ENCODE results near the gene EFCAB12. TPM values are rescaled to one million over a fixed set of nuclear protein-coding genes. Genes with fewer than 3 reads are reported as not detected.

Gene EFCAB12
- total and polyA plus RNA-seq, 2 of the 13 experiments (the other 11 are each of a cell fraction or from before 2014, with no cell fraction given), result 0.31 to 2.4 TPM

GRCh38 chr3:129383292-129383860, 45.1 kb downstream of the EFCAB12 start:
- H3K36me3 ChIP-seq (replicated peaks in 1 of 2; ENCODE audit: control insufficient read depth in 1 of 2, insufficient read depth in 2 of 2, low read length in 2 of 2), result peaks cover 0 to 10% of the 10 kb centered on the region in 2 experiments; a peak in 2 of 5 replicates
- in situ Hi-C loops (cut with HindIII; ENCODE audit: extremely low pct_ligation_motif_present, low pct_unique_long_range_greater_than_20kb), result no loop called here
- no peak overlapping the region for H3K4me2 ChIP-seq (ENCODE audit: low read depth, low read length)
- BruUV-seq (replicated peaks), result no TSS peak
- no peak overlapping the region for H2AFZ ChIP-seq (ENCODE audit: low read length)
- ChIA-PET CTCF (ENCODE audit: low intra/inter-chr PET ratio, low total read pairs) (interaction anchor here (1.1 to 1.3 kb wide), 2 partner anchors 39 to 107 kb away, joined by 4 to 7 read pairs; no protein-coding TSS in a partner anchor), POLR2A (interaction anchor here (0.6 to 1.1 kb wide), 5 partner anchors 43 to 243 kb away, joined by 3 to 7 read pairs (median 3); partner anchors contain the start of genes IFT122 and MBD4)
- ATAC-seq (peak; percentile 94), FAIRE-seq (peak; percentile 84), DNase-seq (ENCODE audit: low spot score) (peak; percentile 74)
- H3K4me3 ChIP-seq (replicated peaks in 1 of 3; ENCODE audit: insufficient read depth in 1 of 3, low read depth in 2 of 3, low read length in 3 of 3), result no peak overlapping the region
- intact Hi-C loops (cut with micrococcal nuclease; ENCODE audit: unreplicated experiment), result loop anchor here (1.0 to 10.0 kb wide), 3 partner anchors 39 to 444 kb away; no protein-coding TSS in a partner anchor
- 0 out of 2 replicates have a peak, but pooled peaks cover 6% of the 10 kb centered on the region for H3K9me3 ChIP-seq (ENCODE audit: low read length)
- WGBS (ENCODE audit: low lambda C conversion rate), result 79% methylated on average over 5 of the region's 6 CpGs
- H3K27ac ChIP-seq (ENCODE audit: extremely low read length, insufficient read depth, low read length), result no peak overlapping the region
- no peaks in the 10 kb centered on the region for H3K27me3 ChIP-seq (ENCODE audit: control insufficient read depth in 1 of 2, insufficient read depth in 2 of 2, low read length in 2 of 2)
- no peak overlapping the region for H3K9ac ChIP-seq (ENCODE audit: insufficient read depth, low read depth, low read length)
- no peaks in the 10 kb centered on the region for H3K79me2 ChIP-seq (ENCODE audit: insufficient read depth, low read length)
- peaks cover 28% of the 10 kb centered on the region for H3K4me1 ChIP-seq (ENCODE audit: insufficient read depth, low read length)
- no peaks in the 10 kb centered on the region for H4K20me1 ChIP-seq (ENCODE audit: insufficient read depth, low read length)
- TF ChIP-seq TBX2 (CRISPR knock-in tag; IDR thresholded peaks at IDR 0.05; ENCODE audit: borderline replicate concordance), result peak; percentile 29; the same call in 1 of the 2 replicates
- TF ChIP-seq ZBTB4 (CRISPR knock-in tag; IDR thresholded peaks at IDR 0.05; ENCODE audit: borderline replicate concordance), result no peak
- peak; percentile 93 for TF ChIP-seq CTCF (CRISPR knock-in tag; IDR thresholded peaks at IDR 0.05)
- TF ChIP-seq ZNF614 (CRISPR knock-in tag; IDR thresholded peaks at IDR 0.05; ENCODE audit: borderline replicate concordance), result 0 out of 2 replicates have a peak, but pooled peaks have one; percentile 13
- TF ChIP-seq HMGXB4 (CRISPR knock-in tag; IDR thresholded peaks at IDR 0.05; ENCODE audit: borderline replicate concordance in 1 of 2, low read depth in 1 of 2), result peak in 1 of 2 experiments; percentile 29; a peak in 1 of 4 replicates
- TF ChIP-seq ZNF577 (CRISPR knock-in tag; IDR thresholded peaks at IDR 0.05; ENCODE audit: borderline replicate concordance, low read depth), result no peak
- TF ChIP-seq ZNF225 (CRISPR knock-in tag; IDR thresholded peaks at IDR 0.05), result no peak
- TF ChIP-seq ZNF282 (IDR thresholded peaks at IDR 0.05; ENCODE audit: partially characterized antibody), result no peak
- 0 out of 2 replicates have a peak, but pooled peaks have one; percentile 70 for TF ChIP-seq ZBTB7B (CRISPR knock-in tag; IDR thresholded peaks at IDR 0.05)
- no peak for TF ChIP-seq RCOR2 (CRISPR knock-in tag; IDR thresholded peaks at IDR 0.05)
- TF ChIP-seq FOXA3 (CRISPR knock-in tag; IDR thresholded peaks at IDR 0.05), result 0 out of 2 replicates have a peak, but pooled peaks have one; percentile 12
- no peak for TF ChIP-seq ZSCAN31 (CRISPR knock-in tag; IDR thresholded peaks at IDR 0.05; ENCODE audit: low read depth)
- no peak for TF ChIP-seq SYNCRIP (IDR thresholded peaks at IDR 0.05; ENCODE audit: insufficient read depth, low read depth, low read length)
- TF ChIP-seq REPIN1 (CRISPR knock-in tag; IDR thresholded peaks at IDR 0.05; ENCODE audit: borderline replicate concordance, low read depth), result peak; percentile 46; the same call in 1 of the 2 replicates
- peak; percentile 20; the same call in 1 of the 2 replicates for TF ChIP-seq GATAD1 (CRISPR knock-in tag; IDR thresholded peaks at IDR 0.05)
- no peak for TF ChIP-seq ZNF143 (CRISPR knock-in tag; IDR thresholded peaks at IDR 0.05)
- TF ChIP-seq ZMAT3 (CRISPR knock-in tag; conservative IDR thresholded peaks at IDR 0.05), result no peak

Measured in HepG2 (cell line).